Right cardiac atrium (tissue), 5 donors: Measurements from ENCODE around the gene CXorf49B. TPM values are rescaled to one million over a fixed set of nuclear protein-coding genes. Genes with fewer than 3 reads are reported as not detected.
"Not testable (repeated sequence)": the region's sequence is repeated elsewhere in the genome, so short reads cannot be mapped to it uniquely, and the experiment has no call there.

Experiments used
- ATAC-seq, 2 donors: fragments of 200-7000 bp; cut with Tn5 transposase; one replicate each; pipeline versions ENCODE4 v1.8.0 to v1.9.1; 2020; ENCODE audit warnings: moderate library complexity in 2 of 2, mild to moderate bottlenecking in 1 of 2
- DNase-seq, 3 donors: peaks; one replicate each; pipeline ENCODE4 v3.0.0-alpha.2; 2020
- H3K27ac ChIP-seq: one replicate; pipeline ENCODE4 v1.5.1; 2013; ENCODE audit warnings: mild to moderate bottlenecking, low read length, control low read depth, moderate library complexity
- H3K27me3 ChIP-seq: one replicate; pipeline ENCODE4 v1.6.1; 2013; ENCODE audit not compliant: control insufficient read depth, insufficient read depth
- H3K4me1 ChIP-seq: one replicate; pipeline ENCODE4 v1.6.1; 2013; ENCODE audit warnings: low read length; ENCODE audit not compliant: control insufficient read depth, insufficient read depth
- H3K4me3 ChIP-seq: one replicate; pipeline ENCODE4 v1.5.1; 2013; ENCODE audit warnings: low read length, control low read depth
- H3K9me3 ChIP-seq: one replicate; pipeline ENCODE4 v1.6.1; 2013; ENCODE audit warnings: low read length; ENCODE audit not compliant: control insufficient read depth
- WGBS: extraction: QIAGEN DNeasy Blood & Tissue Kit; methylation state at CpG from one replicate; pipeline ENCODE4 v1.1.7; 2013; 5-methylcytosine and 5-hydroxymethylcytosine counted together
- intact Hi-C, 4 donors: fragments of 100-400 bp; cut with DNase I; formaldehyde crosslinking; loops; one replicate each; pipeline versions ENCODE4 v1.11.0 to v1.14.0; 2022 to 2023
- polyA plus RNA-seq: library from polyadenylated mRNA; stranded (reverse); fragments of 200-250 nt; gene quantifications from one replicate; pipeline ENCODE4 v1.2.3, GENCODE V29; 2013
- total RNA-seq, 4 donors: library from RNA; stranded (reverse); fragmentation: NEBNext Ultra II Directional; extraction: Animal tissue kit (Norgen Biotek cat#: 25700); gene quantifications; one replicate each; pipeline ENCODE4 v1.2.1, GENCODE V29; 2021
- donor health status: healthy with polysubstance abuse.
- donor health status: DM: no; HTN: yes; CAD: no.
- donor health status: DM: no; HTN: no; CAD: no.
- donor health status: DM: no; HTN: yes; CAD: no; lungs with severe emphysema.
- donor health status: DM: yes; HTN: yes; CAD: no.

Gene CXorf49B
- total and polyA plus RNA-seq, 5 donors: not detected

GRCh38 chrX:71778322-71778721, 15.2 kb downstream of the CXorf49B start:
- intact Hi-C loops, DNase-seq, H3K27me3 ChIP-seq, H3K4me3 ChIP-seq, H3K4me1 ChIP-seq, ATAC-seq, H3K9me3 ChIP-seq, H3K27ac ChIP-seq: not testable (repeated sequence)
- no CpG with 5 or more reads among the region's 12 CpGs for WGBS

GRCh38 chrX:71782225-71782949, 19.2 kb downstream of the CXorf49B start:
- WGBS: no CpG with 5 or more reads among the region's 10 CpGs
- DNase-seq, H3K4me3 ChIP-seq, H3K4me1 ChIP-seq, intact Hi-C loops, H3K27me3 ChIP-seq, H3K27ac ChIP-seq, H3K9me3 ChIP-seq: not testable (repeated sequence)
- ATAC-seq: peak in 1 of 2 donors; percentile 20

GRCh38 chrX:71782950-71783299, 19.8 kb downstream of the CXorf49B start:
- DNase-seq, H3K9me3 ChIP-seq, H3K27me3 ChIP-seq, H3K27ac ChIP-seq, H3K4me3 ChIP-seq, H3K4me1 ChIP-seq, intact Hi-C loops: not testable (repeated sequence)
- WGBS: no CpG with 5 or more reads among the region's 7 CpGs
- ATAC-seq: peak; percentile 59 to 61

GRCh38 chrX:71783569-71784347, 20.6 kb downstream of the CXorf49B start:
- ATAC-seq: peak; percentile 45 to 59
- H3K4me1 ChIP-seq, H3K27me3 ChIP-seq, H3K27ac ChIP-seq, intact Hi-C loops, DNase-seq, H3K9me3 ChIP-seq, H3K4me3 ChIP-seq: not testable (repeated sequence)
- WGBS: no CpG with 5 or more reads among the region's 20 CpGs

GRCh38 chrX:71784348-71784983, 21.3 kb downstream of the CXorf49B start:
- H3K4me1 ChIP-seq, intact Hi-C loops, H3K27ac ChIP-seq, H3K27me3 ChIP-seq, H3K9me3 ChIP-seq, DNase-seq, H3K4me3 ChIP-seq: not testable (repeated sequence)
- peak; percentile 47 to 62 for ATAC-seq
- WGBS: no CpG with 5 or more reads among the region's 15 CpGs

GRCh38 chrX:71806450-71806849, 43.3 kb downstream of the CXorf49B start:
- H3K27me3 ChIP-seq, intact Hi-C loops, H3K4me1 ChIP-seq: not testable (repeated sequence)

GRCh38 chrX:71809886-71810285, 46.7 kb downstream of the CXorf49B start:
- Histone ChIP-seq H3K27ac (no peak overlapping the region), H3K27me3 (no peaks in the 10 kb centered on the region), H3K9me3 (no peaks in the 10 kb centered on the region), H3K4me1 (no peaks in the 10 kb centered on the region), H3K4me3 (no peak overlapping the region)
- 54% methylated on average over 10 of the region's 10 CpGs for WGBS
- ATAC-seq (peak in 1 of 2 donors; percentile 50), DNase-seq (no peak)
- intact Hi-C loops: no loop called here

More at GRCh38 chrX:71806450-71806849, 43.3 kb downstream of the CXorf49B start:
- ATAC-seq, DNase-seq, H3K9me3 ChIP-seq, H3K27ac ChIP-seq, H3K4me3 ChIP-seq: not testable (repeated sequence)
- WGBS: 86% methylated on average over 5 of the region's 5 CpGs

GRCh38 chrX:71814123-71814912, 51.2 kb downstream of the CXorf49B start:
- peaks cover 2% of the 10 kb centered on the region for H3K4me1 ChIP-seq
- no peak overlapping the region for H3K27ac ChIP-seq
- no peak overlapping the region for H3K4me3 ChIP-seq
- intact Hi-C loops: no loop called here
- no peaks in the 10 kb centered on the region for H3K27me3 ChIP-seq
- ATAC-seq: no peak
- 85% methylated on average over 25 of the region's 25 CpGs for WGBS
- DNase-seq: no peak
- no peaks in the 10 kb centered on the region for H3K9me3 ChIP-seq

- WGBS: 63% methylated on average over 14 of the region's 14 CpGs
- intact Hi-C loops: no loop called here
- H3K9me3 ChIP-seq: no peaks in the 10 kb centered on the region
- peaks cover 2% of the 10 kb centered on the region for H3K4me1 ChIP-seq
- peak in 1 of 3 donors; percentile 56 for DNase-seq
- H3K4me3 ChIP-seq: no peak overlapping the region
- H3K27ac ChIP-seq: no peak overlapping the region
- peak in 1 of 2 donors; percentile 18 for ATAC-seq
- no peaks in the 10 kb centered on the region for H3K27me3 ChIP-seq
Measured at GRCh38 chrX:71815121-71815905, 52.2 kb downstream of the CXorf49B start.

GRCh38 chrX:71815906-71816156, 52.7 kb downstream of the CXorf49B start:
- Histone ChIP-seq H3K4me1 (peaks cover 2% of the 10 kb centered on the region), H3K4me3 (no peak overlapping the region), H3K9me3 (no peaks in the 10 kb centered on the region), H3K27ac (no peak overlapping the region), H3K27me3 (no peaks in the 10 kb centered on the region)
- intact Hi-C loops: no loop called here
- ATAC-seq (no peak), DNase-seq (no peak)
- WGBS: 62% methylated on average over 2 of the region's 2 CpGs
